ENCODE measurements around the gene AJAP1.

Gene AJAP1

GRCh38 chr1:4726620-4727341, 72.4 kb downstream of the AJAP1 start:
- TF ChIP-seq POLR2A (IDR thresholded peaks at IDR 0.05; ENCODE audit: extremely low read depth, insufficient read length) (no peak), MAX (IDR thresholded peaks at IDR 0.05; ENCODE audit: low read depth, low read length) (no peak), CTCF (IDR thresholded peaks at IDR 0.05; ENCODE audit: low read depth, low read length) (no peak), MYC (IDR thresholded peaks at IDR 0.05; ENCODE audit: low read depth, low read length) (no peak)
- DNase-seq (ENCODE audit: low read depth): peak; percentile 83
- H3K4me3 ChIP-seq (ENCODE audit: low read depth, low read length): no peak overlapping the region

GRCh38 chr1:4728319-4729089, 74.1 kb downstream of the AJAP1 start:
- DNase-seq (ENCODE audit: low read depth): no peak
- no peak overlapping the region for H3K4me3 ChIP-seq (ENCODE audit: low read depth, low read length)
- no peak for TF ChIP-seq MYC (IDR thresholded peaks at IDR 0.05; ENCODE audit: low read depth, low read length)
- TF ChIP-seq POLR2A (IDR thresholded peaks at IDR 0.05; ENCODE audit: extremely low read depth, insufficient read length): no peak
- TF ChIP-seq MAX (IDR thresholded peaks at IDR 0.05; ENCODE audit: low read depth, low read length): no peak
- no peak for TF ChIP-seq CTCF (IDR thresholded peaks at IDR 0.05; ENCODE audit: low read depth, low read length)

- no peak for DNase-seq (ENCODE audit: low read depth)
- H3K4me3 ChIP-seq (ENCODE audit: low read depth, low read length): no peak overlapping the region
- TF ChIP-seq MYC (IDR thresholded peaks at IDR 0.05; ENCODE audit: low read depth, low read length) (no peak), MAX (IDR thresholded peaks at IDR 0.05; ENCODE audit: low read depth, low read length) (no peak), POLR2A (IDR thresholded peaks at IDR 0.05; ENCODE audit: extremely low read depth, insufficient read length) (no peak), CTCF (IDR thresholded peaks at IDR 0.05; ENCODE audit: low read depth, low read length) (no peak)
Observed at GRCh38 chr1:4729090-4729471, 74.7 kb downstream of the AJAP1 start.

GRCh38 chr1:4730078-4730477, 75.7 kb downstream of the AJAP1 start:
- DNase-seq (ENCODE audit: low read depth): no peak
- TF ChIP-seq CTCF (IDR thresholded peaks at IDR 0.05; ENCODE audit: low read depth, low read length) (no peak), MYC (IDR thresholded peaks at IDR 0.05; ENCODE audit: low read depth, low read length) (no peak), MAX (IDR thresholded peaks at IDR 0.05; ENCODE audit: low read depth, low read length) (no peak), POLR2A (IDR thresholded peaks at IDR 0.05; ENCODE audit: extremely low read depth, insufficient read length) (no peak)
- H3K4me3 ChIP-seq (ENCODE audit: low read depth, low read length): no peak overlapping the region

GRCh38 chr1:4733446-4734177, 79.2 kb downstream of the AJAP1 start:
- DNase-seq (ENCODE audit: low read depth): no peak
- H3K4me3 ChIP-seq (ENCODE audit: low read depth, low read length): no peak overlapping the region
- TF ChIP-seq MYC (IDR thresholded peaks at IDR 0.05; ENCODE audit: low read depth, low read length) (no peak), POLR2A (IDR thresholded peaks at IDR 0.05; ENCODE audit: extremely low read depth, insufficient read length) (no peak), CTCF (IDR thresholded peaks at IDR 0.05; ENCODE audit: low read depth, low read length) (no peak), MAX (IDR thresholded peaks at IDR 0.05; ENCODE audit: low read depth, low read length) (no peak)
